Spleen (tissue), 7 donors: Measurements from ENCODE around the gene OPN3.

Experiments
- POLR2A ChIP-seq, 3 donors: fragments of 450-650 bp; IDR thresholded peaks; one replicate each; pipeline ENCODE4 v1.5.1; 2017; ENCODE audit warnings: antibody characterized with exemption in 3 of 3, mild to moderate bottlenecking in 1 of 3
- TF ChIP-seq, protein P1 (sequence below), 11 experiments: fragments of 200-600 bp in 7 of 11; fragments of 450-650 bp in 4 of 11; sonication (generic) in 4 of 11; IDR thresholded peaks in 8 of 11; conservative IDR thresholded peaks in 3 of 11; 1 replicate in 7 of 11; 2 replicates in 4 of 11; pipeline versions ENCODE4 v1.4.0 to v1.8.0; 2016 to 2021; ENCODE audit warnings: antibody characterized with exemption in 11 of 11, inconsistent platforms in 4 of 11, mild to moderate bottlenecking in 1 of 11
- donor health status: DM: no; HTN: no; CAD: no; lungs with moderate emphysema.
- donor health status: DM: no; HTN: no; CAD: no.
- donor health status: DM: no; HTN: no; CAD: no.

DNA sequence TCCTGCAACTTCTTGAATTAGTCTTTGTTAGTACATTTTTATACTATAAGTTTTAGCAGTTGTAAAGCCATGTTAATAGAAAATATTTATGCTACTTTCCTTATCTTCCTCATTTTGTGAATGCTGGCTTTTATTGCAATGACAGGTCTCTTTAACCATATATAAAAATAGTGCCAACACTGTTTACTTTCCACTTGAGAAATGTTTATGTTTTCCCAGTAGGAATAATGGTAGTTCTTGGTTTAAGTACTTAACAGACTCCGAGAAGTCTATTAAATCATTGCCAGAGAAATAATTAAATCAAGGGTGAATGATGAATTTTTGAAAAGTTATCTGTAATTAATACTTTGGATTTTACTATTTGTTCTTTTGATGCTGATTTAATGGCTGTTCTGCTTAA lies 9.7 kb downstream of the OPN3 start:
- TF ChIP-seq, protein P1, sequence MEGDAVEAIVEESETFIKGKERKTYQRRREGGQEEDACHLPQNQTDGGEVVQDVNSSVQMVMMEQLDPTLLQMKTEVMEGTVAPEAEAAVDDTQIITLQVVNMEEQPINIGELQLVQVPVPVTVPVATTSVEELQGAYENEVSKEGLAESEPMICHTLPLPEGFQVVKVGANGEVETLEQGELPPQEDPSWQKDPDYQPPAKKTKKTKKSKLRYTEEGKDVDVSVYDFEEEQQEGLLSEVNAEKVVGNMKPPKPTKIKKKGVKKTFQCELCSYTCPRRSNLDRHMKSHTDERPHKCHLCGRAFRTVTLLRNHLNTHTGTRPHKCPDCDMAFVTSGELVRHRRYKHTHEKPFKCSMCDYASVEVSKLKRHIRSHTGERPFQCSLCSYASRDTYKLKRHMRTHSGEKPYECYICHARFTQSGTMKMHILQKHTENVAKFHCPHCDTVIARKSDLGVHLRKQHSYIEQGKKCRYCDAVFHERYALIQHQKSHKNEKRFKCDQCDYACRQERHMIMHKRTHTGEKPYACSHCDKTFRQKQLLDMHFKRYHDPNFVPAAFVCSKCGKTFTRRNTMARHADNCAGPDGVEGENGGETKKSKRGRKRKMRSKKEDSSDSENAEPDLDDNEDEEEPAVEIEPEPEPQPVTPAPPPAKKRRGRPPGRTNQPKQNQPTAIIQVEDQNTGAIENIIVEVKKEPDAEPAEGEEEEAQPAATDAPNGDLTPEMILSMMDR (IDR thresholded peaks at IDR 0.05 in 8 of 11, conservative IDR thresholded peaks at IDR 0.05 in 3 of 11), result no peak
- TF ChIP-seq POLR2A (IDR thresholded peaks at IDR 0.05), result no peak
